ENCODE data around the gene ECSCR.
"Not testable (repeated sequence)": the region's sequence is repeated elsewhere in the genome, so short reads cannot be mapped to it uniquely, and the experiment has no call there.

DNA sequence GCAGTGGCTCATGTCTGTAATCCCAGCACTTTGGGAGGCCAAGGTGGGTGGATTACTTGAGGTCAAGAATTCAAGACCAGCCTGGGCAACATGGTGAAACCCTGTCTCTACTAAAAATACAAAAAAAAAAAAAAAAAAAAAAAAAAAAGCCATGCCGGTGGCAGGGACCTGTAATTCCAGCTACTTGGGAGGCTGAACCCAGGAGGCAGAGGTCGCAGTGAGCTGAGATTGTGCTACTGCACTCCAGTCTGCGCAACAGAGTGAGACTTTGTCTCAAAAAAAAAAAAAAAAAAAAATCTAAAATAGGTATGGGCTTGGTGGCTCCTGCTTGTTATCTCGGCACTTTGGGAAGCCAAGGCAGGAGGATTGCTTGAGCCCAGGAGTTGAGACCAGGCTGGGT, 17.2 kb upstream of the ECSCR start:
- TF ChIP-seq, protein P1, sequence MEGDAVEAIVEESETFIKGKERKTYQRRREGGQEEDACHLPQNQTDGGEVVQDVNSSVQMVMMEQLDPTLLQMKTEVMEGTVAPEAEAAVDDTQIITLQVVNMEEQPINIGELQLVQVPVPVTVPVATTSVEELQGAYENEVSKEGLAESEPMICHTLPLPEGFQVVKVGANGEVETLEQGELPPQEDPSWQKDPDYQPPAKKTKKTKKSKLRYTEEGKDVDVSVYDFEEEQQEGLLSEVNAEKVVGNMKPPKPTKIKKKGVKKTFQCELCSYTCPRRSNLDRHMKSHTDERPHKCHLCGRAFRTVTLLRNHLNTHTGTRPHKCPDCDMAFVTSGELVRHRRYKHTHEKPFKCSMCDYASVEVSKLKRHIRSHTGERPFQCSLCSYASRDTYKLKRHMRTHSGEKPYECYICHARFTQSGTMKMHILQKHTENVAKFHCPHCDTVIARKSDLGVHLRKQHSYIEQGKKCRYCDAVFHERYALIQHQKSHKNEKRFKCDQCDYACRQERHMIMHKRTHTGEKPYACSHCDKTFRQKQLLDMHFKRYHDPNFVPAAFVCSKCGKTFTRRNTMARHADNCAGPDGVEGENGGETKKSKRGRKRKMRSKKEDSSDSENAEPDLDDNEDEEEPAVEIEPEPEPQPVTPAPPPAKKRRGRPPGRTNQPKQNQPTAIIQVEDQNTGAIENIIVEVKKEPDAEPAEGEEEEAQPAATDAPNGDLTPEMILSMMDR (IDR thresholded peaks at IDR 0.05): not testable (repeated sequence)
- TF ChIP-seq POLR2A, EP300 (IDR thresholded peaks at IDR 0.05): not testable (repeated sequence)

All from tibial nerve (tissue), 4 donors.